ENCODE data around the gene ZNF516. TPM values are rescaled to one million over a fixed set of nuclear protein-coding genes. Genes with fewer than 3 reads are reported as not detected.

ZNF516 gene
- total RNA-seq, 1 donor from 2014 or later: 26.1 TPM

GRCh38 chr18:76491776-76492668 lies 3.0 kb downstream of the ZNF516 start:
- H3K27me3 Mint-ChIP-seq (ENCODE audit: low read depth): no peaks in the 10 kb centered on the region
- no peaks in the 10 kb centered on the region for H3K9me3 Mint-ChIP-seq (ENCODE audit: low read depth)
- H3K36me3 Mint-ChIP-seq (ENCODE audit: low read depth): no peaks in the 10 kb centered on the region
- DNase-seq (ENCODE audit: low spot score): peak; percentile 81
- H3K27ac Mint-ChIP-seq (ENCODE audit: unreplicated experiment): peak overlapping the region; percentile 96
- no peak for TF ChIP-seq CTCF (IDR thresholded peaks at IDR 0.05)
- H3K4me3 Mint-ChIP-seq (ENCODE audit: unreplicated experiment): peak overlapping the region; percentile 88
- H3K4me1 Mint-ChIP-seq (ENCODE audit: low read depth): peaks cover 44% of the 10 kb centered on the region

- H3K27ac Mint-ChIP-seq (ENCODE audit: unreplicated experiment): peak overlapping the region; percentile 92
These were observed 3.6 kb downstream of the ZNF516 start for GRCh38 chr18:76491473-76491775.

DNA sequence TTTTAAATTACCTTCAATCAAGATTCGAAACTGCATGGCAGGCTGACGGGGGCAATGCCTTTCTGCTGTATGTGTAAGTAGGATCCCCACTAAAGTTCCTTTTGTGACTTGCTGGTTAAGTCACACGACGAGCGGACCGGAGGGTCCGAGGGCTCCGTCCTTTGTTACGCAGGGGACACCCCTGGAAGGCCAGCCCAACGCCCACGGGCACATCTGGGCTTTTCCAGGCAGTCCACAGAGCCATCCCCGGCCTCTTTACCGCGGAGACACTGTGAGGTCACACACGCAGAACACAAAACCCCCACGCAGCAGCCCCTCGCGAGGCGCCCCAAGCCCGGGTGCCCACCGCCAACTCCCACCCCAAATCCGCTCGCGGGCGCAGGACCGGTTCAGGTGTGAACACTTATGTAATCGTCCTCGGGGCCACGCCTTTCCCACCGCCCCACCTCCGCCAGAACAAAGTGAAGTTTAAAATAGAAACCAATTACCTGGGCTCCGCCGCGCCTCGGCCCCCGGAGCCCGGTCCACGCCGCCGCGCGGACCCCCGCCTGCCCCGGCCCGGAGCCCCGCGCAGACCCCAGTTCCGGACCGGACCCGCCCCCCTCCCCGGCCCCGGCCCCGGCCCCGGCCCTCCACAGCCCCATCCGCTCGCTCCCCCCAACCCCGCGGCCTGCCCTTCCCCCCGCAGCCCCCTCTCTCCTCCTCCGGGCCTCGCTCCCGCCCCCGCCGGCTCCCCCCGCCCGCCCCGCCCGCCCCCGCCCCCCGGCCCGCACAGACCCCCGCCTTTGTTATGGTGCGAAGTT lies 4.2 kb downstream of the ZNF516 start:
- H3K27me3 Mint-ChIP-seq (ENCODE audit: low read depth): no peaks in the 10 kb centered on the region
- TF ChIP-seq CTCF (IDR thresholded peaks at IDR 0.05): no peak
- no peaks in the 10 kb centered on the region for H3K36me3 Mint-ChIP-seq (ENCODE audit: low read depth)
- peak overlapping the region; percentile 91 for H3K4me3 Mint-ChIP-seq (ENCODE audit: unreplicated experiment)
- peak; percentile 74 for DNase-seq (ENCODE audit: low spot score)
- H3K27ac Mint-ChIP-seq (ENCODE audit: unreplicated experiment): peak overlapping the region; percentile 92
- no peaks in the 10 kb centered on the region for H3K9me3 Mint-ChIP-seq (ENCODE audit: low read depth)
- H3K4me1 Mint-ChIP-seq (ENCODE audit: low read depth): peaks cover 50% of the 10 kb centered on the region

More at GRCh38 chr18:76491473-76491775, 3.6 kb downstream of the ZNF516 start:
- no peak for TF ChIP-seq CTCF (IDR thresholded peaks at IDR 0.05)
- no peak for DNase-seq (ENCODE audit: low spot score)
- H3K4me3 Mint-ChIP-seq (ENCODE audit: unreplicated experiment): peak overlapping the region; percentile 88
- H3K27me3 Mint-ChIP-seq (ENCODE audit: low read depth): no peaks in the 10 kb centered on the region
- H3K9me3 Mint-ChIP-seq (ENCODE audit: low read depth): no peaks in the 10 kb centered on the region
- H3K4me1 Mint-ChIP-seq (ENCODE audit: low read depth): peaks cover 50% of the 10 kb centered on the region
- no peaks in the 10 kb centered on the region for H3K36me3 Mint-ChIP-seq (ENCODE audit: low read depth)

- Mint-ChIP-seq H3K36me3 (ENCODE audit: low read depth) (peaks cover 2% of the 10 kb centered on the region), H3K9me3 (ENCODE audit: low read depth) (no peaks in the 10 kb centered on the region), H3K27me3 (ENCODE audit: low read depth) (no peaks in the 10 kb centered on the region), H3K27ac (ENCODE audit: unreplicated experiment) (no peak overlapping the region), H3K4me3 (ENCODE audit: unreplicated experiment) (peak overlapping the region; percentile 91), H3K4me1 (ENCODE audit: low read depth) (peaks cover 47% of the 10 kb centered on the region)
- no peak for DNase-seq (ENCODE audit: low spot score)
- no peak for TF ChIP-seq CTCF (IDR thresholded peaks at IDR 0.05)
These were observed 5.0 kb downstream of the ZNF516 start for GRCh38 chr18:76490033-76490432.

GRCh38 chr18:76489081-76489480 lies 6.0 kb downstream of the ZNF516 start:
- no peaks in the 10 kb centered on the region for H3K27me3 Mint-ChIP-seq (ENCODE audit: low read depth)
- no peak for DNase-seq (ENCODE audit: low spot score)
- H3K36me3 Mint-ChIP-seq (ENCODE audit: low read depth): peaks cover 2% of the 10 kb centered on the region
- H3K9me3 Mint-ChIP-seq (ENCODE audit: low read depth): no peaks in the 10 kb centered on the region
- no peak overlapping the region for H3K4me3 Mint-ChIP-seq (ENCODE audit: unreplicated experiment)
- H3K4me1 Mint-ChIP-seq (ENCODE audit: low read depth): peaks cover 47% of the 10 kb centered on the region
- no peak overlapping the region for H3K27ac Mint-ChIP-seq (ENCODE audit: unreplicated experiment)
- no peak for TF ChIP-seq CTCF (IDR thresholded peaks at IDR 0.05)

Measured in chondrocyte (in vitro differentiated cells).